Kidney (tissue), 14 donors: Measurements from ENCODE around the gene CELF5. TPM values are rescaled to one million over a fixed set of nuclear protein-coding genes. Genes with fewer than 3 reads are reported as not detected.

ENCODE experiments used
- DNase-seq, 5 donors: peaks; one replicate each; pipeline ENCODE4 v3.0.0-alpha.2; 2013 to 2020
- FAIRE-seq: peaks from 2 replicates; lab custom pipeline; 2012; peaks lifted over from hg19 to GRCh38; lab: Jason Lieb, UNC
- H3K27ac ChIP-seq, 2 donors: one replicate each; pipeline ENCODE4 v1.7.0; 2013; ENCODE audit warnings: low read depth in 2 of 2, low read length in 2 of 2, inconsistent platforms in 1 of 2
- H3K27me3 ChIP-seq: one replicate; pipeline ENCODE4 v1.7.1; 2013; ENCODE audit warnings: low read length, inconsistent platforms; ENCODE audit not compliant: control insufficient read depth, insufficient read depth
- H3K36me3 ChIP-seq, 3 donors: one replicate each; pipeline versions ENCODE4 v1.7.0 to v1.7.1; 2013; ENCODE audit warnings: low read length in 3 of 3, control low read depth in 1 of 3, inconsistent platforms in 1 of 3; ENCODE audit not compliant: insufficient read depth in 3 of 3, control insufficient read depth in 2 of 3
- H3K4me1 ChIP-seq, 3 donors: one replicate each; pipeline versions ENCODE4 v1.7.0 to v1.7.1; 2013; ENCODE audit warnings: low read length in 3 of 3, inconsistent platforms in 1 of 3, low read depth in 1 of 3; ENCODE audit not compliant: control insufficient read depth in 2 of 3, insufficient read depth in 2 of 3
- H3K4me3 ChIP-seq, 3 donors: one replicate each; pipeline versions ENCODE4 v1.7.0 to v1.8.1; 2013; ENCODE audit warnings: low read length in 3 of 3, control low read depth in 1 of 3, inconsistent platforms in 1 of 3
- H3K9ac ChIP-seq, 3 donors: one replicate each; pipeline versions ENCODE4 v1.7.0 to v1.7.1; 2013; ENCODE audit warnings: low read length in 3 of 3, control low read depth in 1 of 3, inconsistent platforms in 1 of 3
- H3K9me3 ChIP-seq, 3 donors: one replicate each; pipeline versions ENCODE4 v1.7.0 to v1.7.1; 2013; ENCODE audit warnings: low read length in 3 of 3, control low read depth in 1 of 3, inconsistent platforms in 1 of 3; ENCODE audit not compliant: control insufficient read depth in 2 of 3, insufficient read depth in 1 of 3
- intact Hi-C: fragments of 100-400 bp; cut with DNase I; formaldehyde crosslinking; loops from one replicate; pipeline ENCODE4 v1.11.1; 2022
- polyA plus RNA-seq: library from polyadenylated mRNA; stranded (reverse); fragments of 350-450 nt; fragmentation: Illumina TruSeq; extraction: RNeasy Lipid Tissue Mini Kit (QIAGEN cat#74804); gene quantifications from one replicate; pipeline ENCODE4 v1.2.3, GENCODE V29; 2014; ENCODE audit warnings: low read depth, low replicate concordance; ENCODE audit not compliant: insufficient read depth
- total RNA-seq: library from RNA; stranded (reverse); fragmentation: NEBNext Ultra II Directional; extraction: Animal tissue kit (Norgen Biotek cat#: 25700); gene quantifications from one replicate; pipeline ENCODE4 v1.2.1, GENCODE V29; 2021
- TF ChIP-seq, protein P1 (sequence below): IDR thresholded peaks from 3 replicates; pipeline ENCODE4 v1.5.1; 2012; ENCODE audit warnings: mild to moderate bottlenecking, moderate library complexity, borderline replicate concordance; ENCODE audit not compliant: insufficient read depth; ENCODE audit errors: extremely low read depth
- donor health status: control.
- donor health status: control.
- donor health status: control.
- donor health status: control.
- donor health status: control.
- donor health status: DM: yes; HTN: yes; CAD: no.
- donor health status: Normal renal cell carcinoma (clear cell type).

The CELF5 gene
- total and polyA plus RNA-seq, 2 donors from 2014 or later = 0.15 to 0.38 TPM

DNA sequence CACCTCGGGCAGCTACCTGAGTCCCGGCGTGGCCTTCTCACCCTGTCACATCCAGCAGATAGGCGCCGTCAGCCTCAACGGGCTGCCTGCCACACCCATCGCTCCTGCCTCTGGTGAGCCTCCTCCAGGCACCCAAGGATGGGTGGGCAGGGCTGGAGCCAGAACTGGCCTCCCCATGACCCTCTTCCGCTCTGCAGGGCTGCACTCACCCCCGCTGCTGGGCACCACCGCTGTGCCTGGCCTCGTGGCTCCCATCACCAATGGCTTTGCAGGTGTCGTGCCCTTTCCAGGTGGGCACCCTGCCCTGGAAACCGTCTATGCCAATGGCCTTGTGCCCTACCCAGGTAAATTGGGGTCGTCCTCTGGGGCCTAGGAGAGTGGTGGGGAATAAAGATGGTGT is 57.7 kb downstream of the CELF5 start:
- Histone ChIP-seq H3K9ac (no peak overlapping the region), H3K9me3 (no peaks in the 10 kb centered on the region), H3K27ac (no peak overlapping the region), H3K36me3 (no peaks in the 10 kb centered on the region), H3K27me3 (no peaks in the 10 kb centered on the region), H3K4me1 (peaks cover 0 to 3% (median 0%) of the 10 kb centered on the region in 3 donors), H3K4me3 (no peak overlapping the region)
- TF ChIP-seq, protein P1, sequence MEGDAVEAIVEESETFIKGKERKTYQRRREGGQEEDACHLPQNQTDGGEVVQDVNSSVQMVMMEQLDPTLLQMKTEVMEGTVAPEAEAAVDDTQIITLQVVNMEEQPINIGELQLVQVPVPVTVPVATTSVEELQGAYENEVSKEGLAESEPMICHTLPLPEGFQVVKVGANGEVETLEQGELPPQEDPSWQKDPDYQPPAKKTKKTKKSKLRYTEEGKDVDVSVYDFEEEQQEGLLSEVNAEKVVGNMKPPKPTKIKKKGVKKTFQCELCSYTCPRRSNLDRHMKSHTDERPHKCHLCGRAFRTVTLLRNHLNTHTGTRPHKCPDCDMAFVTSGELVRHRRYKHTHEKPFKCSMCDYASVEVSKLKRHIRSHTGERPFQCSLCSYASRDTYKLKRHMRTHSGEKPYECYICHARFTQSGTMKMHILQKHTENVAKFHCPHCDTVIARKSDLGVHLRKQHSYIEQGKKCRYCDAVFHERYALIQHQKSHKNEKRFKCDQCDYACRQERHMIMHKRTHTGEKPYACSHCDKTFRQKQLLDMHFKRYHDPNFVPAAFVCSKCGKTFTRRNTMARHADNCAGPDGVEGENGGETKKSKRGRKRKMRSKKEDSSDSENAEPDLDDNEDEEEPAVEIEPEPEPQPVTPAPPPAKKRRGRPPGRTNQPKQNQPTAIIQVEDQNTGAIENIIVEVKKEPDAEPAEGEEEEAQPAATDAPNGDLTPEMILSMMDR = no peak
- FAIRE-seq (no peak), DNase-seq (no peak)
- intact Hi-C loops = no loop called here

DNA sequence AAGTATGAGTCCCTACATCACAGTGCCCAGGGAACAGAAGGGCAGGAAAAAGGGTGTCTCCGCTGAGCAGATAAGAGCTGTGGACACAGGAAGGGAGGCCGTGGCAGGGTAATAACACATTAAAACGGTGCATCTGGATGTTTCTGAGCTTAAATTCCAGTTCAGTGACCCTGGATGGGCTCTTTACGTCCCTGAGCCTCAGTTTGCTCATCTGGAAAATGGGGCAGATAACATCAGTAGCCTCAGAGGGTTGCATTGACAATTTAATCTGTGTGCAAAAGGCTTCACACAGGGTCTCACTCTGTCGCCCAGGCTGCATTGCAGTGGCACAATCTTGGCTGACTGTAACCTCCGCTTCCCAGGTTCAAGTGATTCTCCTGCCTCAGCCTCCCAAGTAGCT is 58.1 kb downstream of the CELF5 start:
- intact Hi-C loops = no loop called here
- Histone ChIP-seq H3K9me3 (no peaks in the 10 kb centered on the region), H3K4me3 (no peak overlapping the region), H3K36me3 (no peaks in the 10 kb centered on the region), H3K27me3 (no peaks in the 10 kb centered on the region), H3K9ac (no peak overlapping the region), H3K27ac (no peak overlapping the region), H3K4me1 (peaks cover 0 to 3% (median 0%) of the 10 kb centered on the region in 3 donors)
- DNase-seq = no peak
- no peak for FAIRE-seq
- TF ChIP-seq, protein P1 = no peak

DNA sequence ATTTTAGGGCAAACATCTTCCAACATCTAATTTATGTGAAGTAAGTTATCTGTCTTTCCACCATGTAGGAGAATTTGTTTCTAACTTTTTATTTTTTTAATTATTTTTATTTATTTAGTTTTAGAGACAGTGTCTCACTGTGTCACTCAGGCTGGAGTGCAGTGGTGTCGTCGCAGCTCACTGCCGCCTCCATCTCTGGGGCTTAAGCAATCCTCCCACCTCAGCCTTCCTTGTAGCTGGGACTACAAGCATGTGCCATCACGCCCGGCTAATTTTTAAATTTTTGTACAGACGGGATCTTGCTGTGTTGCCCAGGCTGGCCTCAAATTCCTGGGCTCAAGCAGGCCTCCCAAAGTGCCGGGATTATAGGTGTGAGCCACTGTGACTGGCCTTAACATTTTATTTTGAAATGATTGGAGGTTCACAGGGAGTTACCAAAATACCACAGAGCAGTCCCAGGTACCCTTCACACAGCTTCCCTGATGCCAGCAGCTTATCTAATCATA is 58.8 kb downstream of the CELF5 start:
- Histone ChIP-seq H3K36me3 (no peaks in the 10 kb centered on the region), H3K27ac (no peak overlapping the region), H3K9me3 (no peaks in the 10 kb centered on the region), H3K9ac (no peak overlapping the region), H3K4me1 (peaks cover 0 to 3% (median 0%) of the 10 kb centered on the region in 3 donors), H3K27me3 (no peaks in the 10 kb centered on the region), H3K4me3 (no peak overlapping the region)
- FAIRE-seq (no peak), DNase-seq (no peak)
- TF ChIP-seq, protein P1 = no peak
- intact Hi-C loops = no loop called here
